GM12872 (cell line): ENCODE data around the gene METAP1D.

ENCODE experiments used
- CTCF ChIP-seq: IDR thresholded peaks from 3 replicates; pipeline ENCODE4 v1.5.1; 2011; ENCODE audit warnings: low read depth, mild to moderate bottlenecking, low read length, moderate library complexity; ENCODE audit not compliant: insufficient read depth

METAP1D gene

GRCh38 chr2:171960570-171960969 is 39.2 kb upstream of the METAP1D start:
- no peak for TF ChIP-seq CTCF

GRCh38 chr2:171963198-171963597 is 36.6 kb upstream of the METAP1D start:
- no peak for TF ChIP-seq CTCF

- TF ChIP-seq CTCF: no peak
Observed at GRCh38 chr2:171964308-171964707, 35.4 kb upstream of the METAP1D start.

DNA sequence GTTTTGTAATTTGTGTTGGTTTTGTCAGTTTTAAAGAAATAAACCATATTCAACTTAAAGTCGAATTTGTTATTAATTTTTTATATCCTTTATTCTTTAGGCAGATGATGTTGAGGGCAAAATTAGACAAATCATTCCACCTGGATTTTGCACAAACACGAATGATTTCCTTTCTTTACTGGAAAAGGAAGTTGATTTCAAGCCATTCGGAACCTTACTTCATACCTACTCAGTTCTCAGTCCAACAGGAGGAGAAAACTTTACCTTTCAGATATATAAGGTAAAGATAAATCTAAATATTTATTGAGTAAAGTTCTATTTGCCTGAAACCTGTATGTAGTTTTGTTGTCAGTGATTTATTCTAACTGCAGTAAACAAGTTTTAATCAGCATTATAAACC is 34.5 kb upstream of the METAP1D start:
- no peak for TF ChIP-seq CTCF

DNA sequence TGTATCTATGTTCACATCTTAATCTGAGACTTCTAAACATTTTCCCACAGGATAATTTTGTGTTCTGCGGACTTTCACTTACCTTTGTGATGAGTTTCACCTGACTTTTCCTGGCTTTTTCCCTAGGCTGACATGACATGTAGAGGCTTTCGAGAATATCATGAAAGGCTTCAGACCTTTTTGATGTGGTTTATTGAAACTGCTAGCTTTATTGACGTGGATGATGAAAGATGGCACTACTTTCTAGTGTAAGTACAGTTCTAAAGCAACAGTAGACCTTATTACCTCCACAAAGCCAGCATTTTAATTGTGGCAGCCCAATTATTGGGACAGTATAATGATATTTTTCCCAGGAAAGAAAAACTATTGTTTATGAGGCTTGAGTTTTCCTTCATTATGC is 34.1 kb upstream of the METAP1D start:
- TF ChIP-seq CTCF: no peak

- no peak for TF ChIP-seq CTCF
Observed at GRCh38 chr2:171966235-171966634, 33.5 kb upstream of the METAP1D start.

- TF ChIP-seq CTCF: no peak
Observed at GRCh38 chr2:171966688-171967087, 33.1 kb upstream of the METAP1D start.

GRCh38 chr2:171968509-171968908 is 31.2 kb upstream of the METAP1D start:
- TF ChIP-seq CTCF: no peak
